ENCODE measurements around the gene ANTKMT.

The ANTKMT gene

GRCh38 chr16:766008-766819 is 45.3 kb downstream of the ANTKMT start:
- no peak for DNase-seq

GRCh38 chr16:766820-767640 is 46.1 kb downstream of the ANTKMT start:
- no peak for DNase-seq

GRCh38 chr16:767743-768235 is 46.8 kb downstream of the ANTKMT start:
- DNase-seq: no peak

- no peak for DNase-seq
Observed at GRCh38 chr16:768428-768827, 47.5 kb downstream of the ANTKMT start.

- no peak for DNase-seq
Observed at GRCh38 chr16:769184-769784, 48.3 kb downstream of the ANTKMT start.

GRCh38 chr16:769934-770333 is 49.0 kb downstream of the ANTKMT start:
- no peak for DNase-seq

- DNase-seq: no peak
Observed at GRCh38 chr16:770411-770810, 49.5 kb downstream of the ANTKMT start.

Data from NK-92 treated with Interleukin-12 subunit alpha and Interleukin-12 subunit beta, amount 100 ng/mL, for 24 hours (cell line).